ENCODE measurements around the gene USP3.

- no peak for TF ChIP-seq GATA3 (IDR thresholded peaks at IDR 0.05; ENCODE audit: low read depth, low read length)
- no peak for TF ChIP-seq GATA2 (IDR thresholded peaks at IDR 0.05; ENCODE audit: low read depth, low read length)
These were observed 11.8 kb upstream of the USP3 start for GRCh38 chr15:63492541-63493077.

Measured in SH-SY5Y (cell line).